Fibroblast of mammary gland (primary cell): ENCODE measurements around the gene MASP1.

Experiments used
- DNase-seq: peaks from one replicate; pipeline ENCODE4 v3.0.0-alpha.2; 2010; ENCODE audit warnings: low read depth
- H3K4me3 ChIP-seq: 2 replicates; pipeline ENCODE4 v1.5.1; 2011; ENCODE audit warnings: low read depth, mild to moderate bottlenecking, low read length, moderate library complexity; ENCODE audit not compliant: control insufficient read depth
- TF ChIP-seq, protein P1 (sequence below): conservative IDR thresholded peaks from 2 replicates; pipeline ENCODE4 v1.5.1; 2011; ENCODE audit warnings: low read depth, low read length, inconsistent platforms; ENCODE audit not compliant: control insufficient read depth, insufficient read depth

Gene MASP1

GRCh38 chr3:187291512-187292132 lies at the start of gene MASP1:
TSS of gene MASP1 (minus strand) at chr3:187291737. CDS start at chr3:187291632, 105 bp downstream.
- DNase-seq, result no peak
- TF ChIP-seq, protein P1, sequence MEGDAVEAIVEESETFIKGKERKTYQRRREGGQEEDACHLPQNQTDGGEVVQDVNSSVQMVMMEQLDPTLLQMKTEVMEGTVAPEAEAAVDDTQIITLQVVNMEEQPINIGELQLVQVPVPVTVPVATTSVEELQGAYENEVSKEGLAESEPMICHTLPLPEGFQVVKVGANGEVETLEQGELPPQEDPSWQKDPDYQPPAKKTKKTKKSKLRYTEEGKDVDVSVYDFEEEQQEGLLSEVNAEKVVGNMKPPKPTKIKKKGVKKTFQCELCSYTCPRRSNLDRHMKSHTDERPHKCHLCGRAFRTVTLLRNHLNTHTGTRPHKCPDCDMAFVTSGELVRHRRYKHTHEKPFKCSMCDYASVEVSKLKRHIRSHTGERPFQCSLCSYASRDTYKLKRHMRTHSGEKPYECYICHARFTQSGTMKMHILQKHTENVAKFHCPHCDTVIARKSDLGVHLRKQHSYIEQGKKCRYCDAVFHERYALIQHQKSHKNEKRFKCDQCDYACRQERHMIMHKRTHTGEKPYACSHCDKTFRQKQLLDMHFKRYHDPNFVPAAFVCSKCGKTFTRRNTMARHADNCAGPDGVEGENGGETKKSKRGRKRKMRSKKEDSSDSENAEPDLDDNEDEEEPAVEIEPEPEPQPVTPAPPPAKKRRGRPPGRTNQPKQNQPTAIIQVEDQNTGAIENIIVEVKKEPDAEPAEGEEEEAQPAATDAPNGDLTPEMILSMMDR, result no peak
- H3K4me3 ChIP-seq, result peak within 1 kb of the TSS; percentile 18

DNA sequence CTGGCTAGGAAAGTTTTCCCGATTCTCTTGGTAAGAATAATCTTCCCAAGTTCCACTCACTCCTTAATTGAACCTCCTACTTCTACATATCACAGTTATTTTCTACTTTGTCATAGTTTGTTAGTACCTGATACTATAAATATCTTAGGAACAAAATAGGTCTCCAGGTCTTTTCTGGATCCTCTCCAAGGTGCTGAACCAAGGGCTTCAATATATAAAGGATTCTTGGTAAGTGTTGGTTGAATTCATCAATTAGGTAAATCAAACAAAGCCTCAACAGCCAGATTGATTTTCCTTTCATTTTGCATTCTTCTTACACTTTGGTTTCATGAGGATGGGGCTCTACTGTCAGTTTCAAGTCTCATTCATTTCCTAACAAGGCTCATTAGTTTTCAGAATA lies 49.0 kb upstream of the MASP1 start:
- TF ChIP-seq, protein P1, result no peak
- no peak for DNase-seq

DNA sequence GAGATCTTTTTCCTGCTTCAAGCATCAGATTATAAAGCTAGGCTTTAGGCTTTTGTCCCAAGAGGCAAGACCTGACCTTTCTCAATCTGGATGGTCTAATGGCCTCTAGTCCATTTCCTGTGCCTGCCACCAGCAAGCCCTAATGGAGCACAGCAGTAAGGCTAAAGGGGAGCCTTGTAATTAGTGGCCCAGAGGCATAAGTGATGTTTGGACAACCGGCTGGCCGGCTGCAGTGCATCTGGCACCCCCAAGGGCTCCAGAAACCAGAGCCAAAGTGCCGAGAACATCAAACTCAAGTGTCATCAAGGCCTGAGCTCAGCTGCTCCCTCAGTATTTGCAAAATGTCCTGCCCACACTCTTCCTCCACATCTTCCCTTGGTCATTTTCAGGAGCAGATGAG lies 44.8 kb upstream of the MASP1 start:
- TF ChIP-seq, protein P1, result no peak
- no peak for DNase-seq
- no peak overlapping the region for H3K4me3 ChIP-seq

More for the DNA sequence above, 49.0 kb upstream of the MASP1 start:
- no peak overlapping the region for H3K4me3 ChIP-seq

- H3K4me3 ChIP-seq, result no peak overlapping the region
- DNase-seq, result no peak
- TF ChIP-seq, protein P1, result no peak
These were observed 43.4 kb upstream of the MASP1 start for GRCh38 chr3:187334904-187335303.

DNA sequence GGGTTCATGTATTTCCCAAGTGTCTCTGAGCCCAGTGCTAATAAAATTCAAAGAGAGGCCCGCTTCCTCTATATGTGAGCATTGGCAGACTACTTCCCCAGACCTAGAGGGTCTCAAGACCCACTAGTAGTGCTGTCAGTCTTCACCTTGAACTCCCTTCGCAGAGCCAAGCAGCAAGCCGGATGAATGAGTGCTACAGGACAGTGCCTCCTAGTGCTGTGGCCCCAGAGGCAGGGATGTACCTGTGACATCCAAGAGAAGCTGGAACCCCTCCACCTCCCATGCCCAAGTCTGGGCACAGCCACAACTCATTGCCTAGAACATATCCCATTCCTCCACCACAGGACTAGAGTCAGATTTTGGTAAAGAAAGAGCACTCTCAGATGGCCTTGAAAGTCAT lies 37.2 kb upstream of the MASP1 start:
- TF ChIP-seq, protein P1, result no peak

GRCh38 chr3:187327845-187328244 lies 36.3 kb upstream of the MASP1 start:
- TF ChIP-seq, protein P1, result no peak
- DNase-seq, result no peak

More for the DNA sequence above, 37.2 kb upstream of the MASP1 start:
- DNase-seq, result no peak
- no peak overlapping the region for H3K4me3 ChIP-seq

More at GRCh38 chr3:187327845-187328244, 36.3 kb upstream of the MASP1 start:
- H3K4me3 ChIP-seq, result no peak overlapping the region
